Measurements from ENCODE around the gene MARVELD1.

Gene MARVELD1

DNA sequence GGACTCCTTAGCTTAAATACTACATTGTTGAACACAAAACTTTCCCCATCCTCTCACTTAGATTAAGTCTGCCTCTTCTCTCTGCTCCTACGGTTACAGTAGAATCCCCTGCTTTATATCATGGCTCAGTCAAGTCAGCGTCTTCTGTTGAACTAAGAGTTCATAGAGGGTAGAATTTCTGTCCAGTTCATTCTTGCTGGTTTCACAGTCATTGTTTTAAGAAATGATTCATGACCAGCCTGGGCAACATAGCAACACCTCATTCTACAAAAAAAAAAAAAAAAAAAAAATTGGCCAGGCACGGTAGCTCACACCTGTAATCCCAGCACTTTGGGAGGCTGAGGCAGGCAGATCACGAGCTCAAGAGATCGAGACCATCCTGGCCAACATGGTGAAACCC, 19.7 kb downstream of the MARVELD1 start:
- Histone ChIP-seq H3K27me3 (ENCODE audit: low read depth, low read length) (no peaks in the 10 kb centered on the region), H3K4me3 (ENCODE audit: low read length) (no peak overlapping the region), H4K20me1 (ENCODE audit: insufficient read depth, low read length) (0 out of 2 replicates have a peak, but pooled peaks cover 4% of the 10 kb centered on the region), H3K36me3 (replicated peaks; ENCODE audit: low read depth, low read length) (no peaks in the 10 kb centered on the region), H3K79me2 (ENCODE audit: low read length) (peaks cover 13% of the 10 kb centered on the region), H3K4me2 (ENCODE audit: low read length) (no peak overlapping the region), H3K27ac (ENCODE audit: low read length) (no peak overlapping the region), H3K4me1 (ENCODE audit: low read length) (peaks cover 14% of the 10 kb centered on the region), H2AFZ (ENCODE audit: low read depth, low read length) (no peak overlapping the region), H3K9me3 (ENCODE audit: insufficient read depth, low read length) (no peaks in the 10 kb centered on the region), H3K9ac (ENCODE audit: low read length) (no peak overlapping the region)
- TF ChIP-seq, protein P1, sequence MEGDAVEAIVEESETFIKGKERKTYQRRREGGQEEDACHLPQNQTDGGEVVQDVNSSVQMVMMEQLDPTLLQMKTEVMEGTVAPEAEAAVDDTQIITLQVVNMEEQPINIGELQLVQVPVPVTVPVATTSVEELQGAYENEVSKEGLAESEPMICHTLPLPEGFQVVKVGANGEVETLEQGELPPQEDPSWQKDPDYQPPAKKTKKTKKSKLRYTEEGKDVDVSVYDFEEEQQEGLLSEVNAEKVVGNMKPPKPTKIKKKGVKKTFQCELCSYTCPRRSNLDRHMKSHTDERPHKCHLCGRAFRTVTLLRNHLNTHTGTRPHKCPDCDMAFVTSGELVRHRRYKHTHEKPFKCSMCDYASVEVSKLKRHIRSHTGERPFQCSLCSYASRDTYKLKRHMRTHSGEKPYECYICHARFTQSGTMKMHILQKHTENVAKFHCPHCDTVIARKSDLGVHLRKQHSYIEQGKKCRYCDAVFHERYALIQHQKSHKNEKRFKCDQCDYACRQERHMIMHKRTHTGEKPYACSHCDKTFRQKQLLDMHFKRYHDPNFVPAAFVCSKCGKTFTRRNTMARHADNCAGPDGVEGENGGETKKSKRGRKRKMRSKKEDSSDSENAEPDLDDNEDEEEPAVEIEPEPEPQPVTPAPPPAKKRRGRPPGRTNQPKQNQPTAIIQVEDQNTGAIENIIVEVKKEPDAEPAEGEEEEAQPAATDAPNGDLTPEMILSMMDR (IDR thresholded peaks at IDR 0.05; ENCODE audit: low read depth, low read length), result no peak
- no peak for TF ChIP-seq EZH2phosphoT487 (IDR thresholded peaks at IDR 0.05; ENCODE audit: low read depth)

DNA sequence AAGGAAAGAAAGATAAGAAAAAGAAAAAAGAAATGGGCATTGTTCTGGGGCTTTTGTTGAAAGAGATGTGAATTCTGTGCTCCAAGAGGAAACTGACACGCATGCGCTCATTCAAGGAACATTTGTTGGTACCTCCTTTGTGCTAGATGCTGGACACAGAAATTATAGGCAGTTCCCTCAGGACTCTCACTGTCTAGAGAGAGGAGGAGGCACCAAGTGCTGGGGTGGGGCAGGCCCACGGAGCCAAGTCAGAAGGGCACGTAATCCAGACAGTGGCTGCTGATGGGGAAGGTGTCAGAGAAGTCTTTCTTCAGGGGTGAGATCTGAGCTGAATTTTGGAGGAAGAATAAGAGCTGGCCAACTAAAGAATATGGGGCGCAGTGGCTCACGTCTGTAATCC, 20.5 kb downstream of the MARVELD1 start:
- H3K4me3 ChIP-seq (ENCODE audit: low read length), result no peak overlapping the region
- no peak overlapping the region for H2AFZ ChIP-seq (ENCODE audit: low read depth, low read length)
- no peak overlapping the region for H3K9ac ChIP-seq (ENCODE audit: low read length)

DNA sequence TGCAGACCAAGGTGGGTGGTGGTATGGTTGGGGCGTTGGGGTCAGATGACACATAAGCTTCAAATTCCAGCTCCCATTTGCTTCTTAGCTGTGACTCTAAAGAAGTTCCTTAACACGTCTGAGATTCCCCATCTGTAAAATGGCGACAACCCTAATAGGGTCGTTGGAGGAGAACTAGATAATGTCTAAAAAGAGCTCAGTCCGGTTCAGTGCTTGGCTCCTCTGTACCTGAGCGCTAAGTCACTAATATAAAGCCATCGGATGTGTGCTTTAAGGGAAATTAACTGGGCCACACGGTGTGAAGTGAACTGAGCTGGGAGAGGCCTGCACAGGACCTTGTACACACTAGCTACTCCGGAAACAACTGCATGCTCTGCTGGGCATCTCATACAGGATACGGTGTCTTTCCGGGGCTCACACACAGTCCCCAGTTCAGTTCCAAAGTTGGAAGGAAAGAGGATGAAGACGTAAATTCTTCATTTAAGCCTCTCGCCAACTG, 22.9 kb downstream of the MARVELD1 start:
- Histone ChIP-seq H3K4me3 (ENCODE audit: low read length) (peak overlapping the region; percentile 94), H3K27me3 (ENCODE audit: low read depth, low read length) (no peaks in the 10 kb centered on the region), H3K79me2 (ENCODE audit: low read length) (peaks cover 33% of the 10 kb centered on the region), H4K20me1 (ENCODE audit: insufficient read depth, low read length) (0 out of 2 replicates have a peak, but pooled peaks cover 4% of the 10 kb centered on the region), H3K9ac (ENCODE audit: low read length) (peak overlapping the region; percentile 29; the same call in 1 of the 2 replicates), H3K4me1 (ENCODE audit: low read length) (peaks cover 15% of the 10 kb centered on the region), H3K9me3 (ENCODE audit: insufficient read depth, low read length) (no peaks in the 10 kb centered on the region), H3K27ac (ENCODE audit: low read length) (no peak overlapping the region), H3K4me2 (ENCODE audit: low read length) (peak overlapping the region; percentile 70), H3K36me3 (replicated peaks; ENCODE audit: low read depth, low read length) (peaks cover 6% of the 10 kb centered on the region), H2AFZ (ENCODE audit: low read depth, low read length) (peak overlapping the region; percentile 95)
- TF ChIP-seq, protein P1 (IDR thresholded peaks at IDR 0.05; ENCODE audit: low read depth, low read length), result no peak
- TF ChIP-seq EZH2phosphoT487 (IDR thresholded peaks at IDR 0.05; ENCODE audit: low read depth), result no peak

More for the DNA sequence above, 20.5 kb downstream of the MARVELD1 start:
- H3K27me3 ChIP-seq (ENCODE audit: low read depth, low read length), result no peaks in the 10 kb centered on the region
- H4K20me1 ChIP-seq (ENCODE audit: insufficient read depth, low read length), result 0 out of 2 replicates have a peak, but pooled peaks cover 4% of the 10 kb centered on the region
- peaks cover 18% of the 10 kb centered on the region for H3K79me2 ChIP-seq (ENCODE audit: low read length)
- H3K27ac ChIP-seq (ENCODE audit: low read length), result no peak overlapping the region
- H3K36me3 ChIP-seq (replicated peaks; ENCODE audit: low read depth, low read length), result no peaks in the 10 kb centered on the region
- peaks cover 16% of the 10 kb centered on the region for H3K4me1 ChIP-seq (ENCODE audit: low read length)
- no peak overlapping the region for H3K4me2 ChIP-seq (ENCODE audit: low read length)
- TF ChIP-seq EZH2phosphoT487 (IDR thresholded peaks at IDR 0.05; ENCODE audit: low read depth), result no peak
- TF ChIP-seq, protein P1 (IDR thresholded peaks at IDR 0.05; ENCODE audit: low read depth, low read length), result no peak
- no peaks in the 10 kb centered on the region for H3K9me3 ChIP-seq (ENCODE audit: insufficient read depth, low read length)

DNA sequence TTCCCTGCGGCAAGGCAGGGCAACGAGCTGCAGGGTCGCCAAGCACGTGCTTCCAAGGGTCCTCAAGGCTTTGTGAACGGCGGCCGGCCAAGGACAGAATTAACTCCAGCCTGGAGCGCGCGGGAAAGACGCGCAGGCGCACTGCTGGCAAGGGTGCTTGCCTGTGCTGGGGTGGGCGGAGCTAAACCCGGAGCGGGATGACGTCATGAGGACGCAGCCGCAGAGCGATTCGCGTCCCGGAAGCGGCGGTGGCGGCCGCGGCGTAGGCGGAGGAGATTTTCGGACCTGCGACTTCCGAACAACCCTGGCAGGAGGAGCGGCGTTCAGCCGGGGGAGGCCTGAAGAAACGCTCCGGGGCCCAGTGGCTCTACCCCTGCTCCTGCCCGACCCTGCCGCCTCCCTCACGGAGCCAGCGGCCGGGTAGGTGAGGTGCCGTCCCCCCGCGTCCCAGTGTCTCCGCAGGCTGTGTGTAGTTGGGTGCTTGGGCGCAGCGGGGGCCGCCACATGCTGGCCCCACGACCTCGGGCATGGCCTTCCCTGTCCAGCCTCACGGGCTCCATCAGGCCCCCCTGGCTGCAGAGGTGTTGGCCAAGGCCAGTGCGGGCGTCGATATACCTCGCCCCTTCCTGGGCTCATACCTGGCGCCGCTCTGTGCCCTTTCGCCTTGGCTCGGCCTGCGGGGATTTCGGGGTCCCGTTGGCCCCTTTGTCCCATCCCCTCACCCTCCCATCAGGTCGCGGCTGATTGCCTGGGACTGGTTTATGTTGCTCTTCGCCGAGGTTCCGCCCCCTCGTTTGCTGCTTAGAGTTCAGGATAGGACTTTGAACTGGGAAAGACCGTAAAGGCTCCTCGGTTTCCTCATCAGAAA, 23.6 kb downstream of the MARVELD1 start, which contains the start of gene ZFYVE27:
Gene ZFYVE27 (plus strand): TSS at position 227 of the 868 bp plus-strand sequence. CDS start 1,350 bp downstream, outside the sequence.
- H3K4me3 ChIP-seq (ENCODE audit: low read length), result peak within 1 kb of the TSS; percentile 94
- no peaks in the 10 kb centered on the region for H3K27me3 ChIP-seq (ENCODE audit: low read depth, low read length)
- H4K20me1 ChIP-seq (ENCODE audit: insufficient read depth, low read length), result 0 out of 2 replicates have a peak, but pooled peaks cover 4% of the 10 kb centered on the region
- peak within 1 kb of the TSS; percentile 95 for H2AFZ ChIP-seq (ENCODE audit: low read depth, low read length)
- peak within 1 kb of the TSS; percentile 72 for H3K9ac ChIP-seq (ENCODE audit: low read length)
- no peak for TF ChIP-seq EZH2phosphoT487 (IDR thresholded peaks at IDR 0.05; ENCODE audit: low read depth)
- TF ChIP-seq, protein P1 (IDR thresholded peaks at IDR 0.05; ENCODE audit: low read depth, low read length), result no peak
- no peak within 1 kb of the TSS for H3K27ac ChIP-seq (ENCODE audit: low read length)
- no peaks in the 10 kb centered on the region for H3K9me3 ChIP-seq (ENCODE audit: insufficient read depth, low read length)
- peaks cover 33% of the 10 kb centered on the region for H3K79me2 ChIP-seq (ENCODE audit: low read length)
- peaks cover 13% of the 10 kb centered on the region for H3K4me1 ChIP-seq (ENCODE audit: low read length)
- H3K36me3 ChIP-seq (replicated peaks; ENCODE audit: low read depth, low read length), result peaks cover 6% of the 10 kb centered on the region
- peak within 1 kb of the TSS; percentile 89 for H3K4me2 ChIP-seq (ENCODE audit: low read length)
